ENCODE measurements around the gene ASXL2. TPM values are rescaled to one million over a fixed set of nuclear protein-coding genes. Genes with fewer than 3 reads are reported as not detected.

Gene ASXL2
- 6.8 and 18.2 TPM in 2 replicates for total RNA-seq

GRCh38 chr2:25878361-25879132 is at the start of gene ASXL2:
TSS of gene ASXL2 (minus strand) at chr2:25878487. CDS start at chr2:25878222, 265 bp downstream.

Other genes with a start within 250 kb of the ASXL2 start
- gene DTNB, start 204.9 kb downstream of the ASXL2 start, total RNA-seq = 3.3 and 4.5 TPM in 2 replicates
- 15.1 and 22.1 TPM in 2 replicates for gene KIF3C, start 104.0 kb upstream of the ASXL2 start, total RNA-seq
- 115 and 204 TPM in 2 replicates for gene RAB10, start 155.6 kb upstream of the ASXL2 start, total RNA-seq

Measured in smooth muscle cell of the umbilical artery (primary cell).